Esophagus squamous epithelium (tissue), 5 donors: Measurements from ENCODE around the gene ATF1. TPM values are rescaled to one million over a fixed set of nuclear protein-coding genes. Genes with fewer than 3 reads are reported as not detected.
A peak's percentile ranks its signal among the peaks of the same experiment; 100 is the strongest.

ENCODE experiments used
- DNase-seq: peaks from one replicate; lab custom pipeline; 2025; lab: John Stamatoyannopoulos, UW
- H3K27ac ChIP-seq, 4 donors: fragments of 200-600 bp; sonication (generic); one replicate each; pipeline ENCODE4 v1.5.1; 2016 to 2019; ENCODE audit warnings: mild to moderate bottlenecking in 1 of 4
- H3K27me3 ChIP-seq, 4 donors: fragments of 200-600 bp; sonication (generic); 1 replicate in 3 of 4; 2 replicates in 1 of 4; pipeline versions ENCODE4 v1.5.1 to v1.6.0; 2017 to 2021; ENCODE audit warnings: antibody characterized with exemption in 1 of 4
- H3K36me3 ChIP-seq, 3 donors: fragments of 200-600 bp; sonication (generic); one replicate each; pipeline ENCODE4 v1.5.1; 2016 to 2019
- H3K4me1 ChIP-seq, 3 donors: fragments of 200-600 bp; sonication (generic); one replicate each; pipeline ENCODE4 v1.5.1; 2017 to 2019
- H3K4me3 ChIP-seq, 4 donors: fragments of 200-600 bp; sonication (generic); 1 replicate in 3 of 4; 2 replicates in 1 of 4; pipeline ENCODE4 v1.5.1; 2016 to 2019; ENCODE audit warnings: mild to moderate bottlenecking in 2 of 4, moderate library complexity in 1 of 4
- H3K9me3 ChIP-seq, 3 donors: fragments of 200-600 bp; sonication (generic); one replicate each; pipeline ENCODE4 v1.5.1; 2016 to 2019
- POLR2A ChIP-seq, 4 donors: fragments of 450-650 bp; IDR thresholded peaks; one replicate each; pipeline ENCODE4 v1.6.1; 2017; ENCODE audit warnings: antibody characterized with exemption in 4 of 4, mild to moderate bottlenecking in 4 of 4, moderate library complexity in 3 of 4
- WGBS, 2 donors: methylation state at CpG; one replicate each; pipeline ENCODE4 v1.1.5; 2018; 5-methylcytosine and 5-hydroxymethylcytosine counted together
- intact Hi-C: fragments of 100-400 bp; cut with DNase I; formaldehyde crosslinking; loops from one replicate; pipeline ENCODE4 v1.15.0; 2022
- total RNA-seq, 4 donors: library from RNA; depleted of rRNA; stranded (reverse); fragments of >200 nt; gene quantifications; one replicate each; pipeline ENCODE4 v1.1.0, GENCODE V29; 2016
- TF ChIP-seq, protein P1 (sequence below), 6 experiments: fragments of 450-650 bp in 4 of 6; fragments of 200-600 bp in 2 of 6; sonication (generic) in 2 of 6; IDR thresholded peaks; one replicate each; pipeline ENCODE4 v1.5.1; 2016 to 2019; ENCODE audit warnings: antibody characterized with exemption in 6 of 6, mild to moderate bottlenecking in 4 of 6, moderate library complexity in 4 of 6
- donor health status: DM: yes; HTN: yes; CAD: no.

Gene ATF1
- total RNA-seq, 4 donors from 2014 or later: 5.5 to 20.4 (median 14.3) TPM

DNA sequence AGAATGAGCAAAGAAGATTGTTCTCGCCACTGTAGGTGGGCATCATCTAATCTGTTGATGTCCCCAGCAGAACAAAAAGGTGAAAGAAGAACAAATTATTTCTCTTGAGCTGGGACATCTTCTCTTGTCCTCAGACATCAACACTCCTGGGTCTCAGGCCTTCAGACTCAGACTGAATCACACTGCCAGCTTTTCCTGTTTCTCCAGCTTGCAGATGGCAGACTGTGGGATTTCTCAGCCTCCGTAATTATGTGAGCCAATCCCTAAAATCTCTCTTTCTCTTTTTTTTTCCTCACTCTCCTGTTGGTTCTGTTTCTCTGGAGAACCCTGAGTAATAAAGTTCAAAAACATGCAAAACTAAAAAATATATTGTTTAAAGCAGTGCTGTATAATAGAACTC lies 75.1 kb downstream of the ATF1 start:
- intact Hi-C loops: no loop called here
- H3K4me3 ChIP-seq: no peak overlapping the region
- no peak for DNase-seq
- peaks cover 0 to 14% (median 4%) of the 10 kb centered on the region in 3 donors for H3K9me3 ChIP-seq
- H3K27me3 ChIP-seq: peaks cover 0 to 6% (median 0%) of the 10 kb centered on the region in 4 donors
- H3K27ac ChIP-seq: peak overlapping the region in 2 of 4 donors; percentile 4 to 8
- no peaks in the 10 kb centered on the region for H3K36me3 ChIP-seq
- no peak for TF ChIP-seq POLR2A (IDR thresholded peaks at IDR 0.05)
- TF ChIP-seq, protein P1, sequence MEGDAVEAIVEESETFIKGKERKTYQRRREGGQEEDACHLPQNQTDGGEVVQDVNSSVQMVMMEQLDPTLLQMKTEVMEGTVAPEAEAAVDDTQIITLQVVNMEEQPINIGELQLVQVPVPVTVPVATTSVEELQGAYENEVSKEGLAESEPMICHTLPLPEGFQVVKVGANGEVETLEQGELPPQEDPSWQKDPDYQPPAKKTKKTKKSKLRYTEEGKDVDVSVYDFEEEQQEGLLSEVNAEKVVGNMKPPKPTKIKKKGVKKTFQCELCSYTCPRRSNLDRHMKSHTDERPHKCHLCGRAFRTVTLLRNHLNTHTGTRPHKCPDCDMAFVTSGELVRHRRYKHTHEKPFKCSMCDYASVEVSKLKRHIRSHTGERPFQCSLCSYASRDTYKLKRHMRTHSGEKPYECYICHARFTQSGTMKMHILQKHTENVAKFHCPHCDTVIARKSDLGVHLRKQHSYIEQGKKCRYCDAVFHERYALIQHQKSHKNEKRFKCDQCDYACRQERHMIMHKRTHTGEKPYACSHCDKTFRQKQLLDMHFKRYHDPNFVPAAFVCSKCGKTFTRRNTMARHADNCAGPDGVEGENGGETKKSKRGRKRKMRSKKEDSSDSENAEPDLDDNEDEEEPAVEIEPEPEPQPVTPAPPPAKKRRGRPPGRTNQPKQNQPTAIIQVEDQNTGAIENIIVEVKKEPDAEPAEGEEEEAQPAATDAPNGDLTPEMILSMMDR (IDR thresholded peaks at IDR 0.05): no peak
- H3K4me1 ChIP-seq: peaks cover 0 to 31% (median 3%) of the 10 kb centered on the region in 3 donors
- 70% methylated on average over 2 of the region's 2 CpGs for WGBS, 2 donors

GRCh38 chr12:50840809-50841487 lies 77.0 kb downstream of the ATF1 start:
- Histone ChIP-seq H3K9me3 (peaks cover 0 to 9% (median 0%) of the 10 kb centered on the region in 3 donors), H3K4me1 (peaks cover 0 to 31% (median 3%) of the 10 kb centered on the region in 3 donors), H3K36me3 (no peaks in the 10 kb centered on the region), H3K27me3 (peaks cover 0 to 6% (median 0%) of the 10 kb centered on the region in 4 donors), H3K4me3 (no peak overlapping the region), H3K27ac (no peak overlapping the region)
- no peak for DNase-seq
- intact Hi-C loops: no loop called here
- whole genome bisulfite sequencing, 2 donors: 91 to 94% methylated on average over 6 to 7 of the region's 7 CpGs
- TF ChIP-seq, protein P1 (IDR thresholded peaks at IDR 0.05): no peak
- TF ChIP-seq POLR2A (IDR thresholded peaks at IDR 0.05): no peak

DNA sequence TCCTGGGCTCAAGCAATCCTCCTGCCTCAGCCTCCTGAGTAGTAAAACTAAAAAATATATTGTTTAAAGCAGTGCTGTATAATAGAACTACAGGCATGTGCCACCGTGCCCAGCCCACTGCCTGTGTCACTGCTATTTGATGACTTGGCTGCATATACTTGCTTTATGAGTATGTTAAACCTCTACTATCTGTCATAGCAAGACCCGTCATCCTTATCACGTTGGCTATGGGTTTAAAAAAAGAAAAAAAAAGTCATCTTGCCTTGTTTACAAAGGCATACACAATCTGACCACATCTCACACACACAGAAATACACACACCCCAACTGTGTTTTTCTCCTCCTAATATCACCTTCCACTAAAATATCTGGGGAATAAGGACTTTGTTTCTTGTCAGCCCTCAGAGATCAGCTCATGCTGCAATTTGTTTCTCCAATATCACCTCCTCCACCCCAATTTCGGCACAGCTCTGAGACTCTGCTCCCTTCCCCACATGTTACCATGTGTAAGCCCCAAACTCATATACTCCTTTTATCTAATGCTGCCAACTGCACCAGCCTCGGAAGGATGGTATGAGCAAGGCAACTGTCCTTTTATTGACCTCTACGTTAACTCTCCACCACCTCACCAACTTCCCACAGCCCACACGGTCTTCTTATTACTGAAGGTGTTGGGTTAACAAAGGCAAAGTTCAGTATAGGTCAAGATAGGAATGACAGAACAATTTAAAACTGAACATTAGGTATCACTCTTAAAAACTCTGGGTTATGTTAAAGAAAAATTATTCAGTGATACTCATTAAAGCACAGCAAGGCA lies 78.0 kb downstream of the ATF1 start:
- intact Hi-C loops: no loop called here
- H3K4me3 ChIP-seq: no peak overlapping the region
- H3K4me1 ChIP-seq: peaks cover 0 to 31% (median 3%) of the 10 kb centered on the region in 3 donors
- DNase-seq: no peak
- H3K27ac ChIP-seq: peak overlapping the region in 2 of 4 donors; percentile 69 to 76
- peaks cover 0 to 6% (median 0%) of the 10 kb centered on the region in 4 donors for H3K27me3 ChIP-seq
- H3K36me3 ChIP-seq: no peaks in the 10 kb centered on the region
- TF ChIP-seq, protein P1 (IDR thresholded peaks at IDR 0.05): no peak
- TF ChIP-seq POLR2A (IDR thresholded peaks at IDR 0.05): no peak
- peaks cover 0 to 9% (median 0%) of the 10 kb centered on the region in 3 donors for H3K9me3 ChIP-seq
- WGBS, 2 donors: 66 to 70% methylated on average over 6 of the region's 7 CpGs

- TF ChIP-seq POLR2A (IDR thresholded peaks at IDR 0.05): no peak
- TF ChIP-seq, protein P1 (IDR thresholded peaks at IDR 0.05): peak in 4 of 6 experiments; percentile 6 to 39 (median 8)
- Histone ChIP-seq H3K27me3 (peaks cover 0 to 6% (median 0%) of the 10 kb centered on the region in 4 donors), H3K4me3 (peak within 1 kb of the TSS; percentile 23 to 53 (median 46)), H3K9me3 (peaks cover 0 to 9% (median 0%) of the 10 kb centered on the region in 3 donors), H3K27ac (peak within 1 kb of the TSS in 3 of 4 donors; percentile 69 to 76 (median 76)), H3K36me3 (no peaks in the 10 kb centered on the region), H3K4me1 (peaks cover 0 to 31% (median 3%) of the 10 kb centered on the region in 3 donors)
- intact Hi-C loops: no loop called here
- 41 to 43% methylated on average over 24 to 34 of the region's 36 CpGs for WGBS, 2 donors
- no peak for DNase-seq
These were observed 79.0 kb downstream of the ATF1 start, which contains the start of gene TMPRSS12 for GRCh38 chr12:50842637-50843493. Gene TMPRSS12, plus strand, starts transcription at chr12:50842926. Its CDS starts 39 bp downstream, at chr12:50842965.
